ENCODE results near the gene FALEC.

- no peak for TF ChIP-seq CTCF (IDR thresholded peaks at IDR 0.05)
- TF ChIP-seq POLR2A (IDR thresholded peaks at IDR 0.05), result no peak
Measured at GRCh38 chr1:150578272-150579109, 62.9 kb downstream of the FALEC start.
